HAP-1 (cell line): ENCODE data around the gene MAP3K15.
A peak's percentile ranks its signal among the peaks of the same experiment; 100 is the strongest.

Source experiments
- DNase-seq, 2 experiments: peaks; one replicate each; pipeline ENCODE4 v3.0.0-alpha.2; 2016 to 2020; ENCODE audit warnings: low spot score in 2 of 2
- H3K27me3 ChIP-seq: fragments of 250-450 bp; sonication (Bioruptor Pico); 2 replicates; pipeline ENCODE4 v1.5.1; 2020; ENCODE audit warnings: low read depth, mild to moderate bottlenecking, moderate library complexity
- H3K36me3 ChIP-seq: fragments of 250-450 bp; sonication (Bioruptor Pico); replicated peaks from 2 replicates; pipeline ENCODE4 v1.5.1; 2020; ENCODE audit warnings: mild to moderate bottlenecking
- H3K4me1 ChIP-seq: fragments of 250-450 bp; sonication (Bioruptor Pico); 2 replicates; pipeline ENCODE4 v1.5.1; 2020; ENCODE audit warnings: mild to moderate bottlenecking
- H3K4me3 ChIP-seq: fragments of 250-450 bp; sonication (Bioruptor Pico); 2 replicates; pipeline ENCODE4 v1.5.1; 2020; ENCODE audit warnings: mild to moderate bottlenecking, moderate library complexity
- H3K9me3 ChIP-seq: fragments of 250-450 bp; sonication (Bioruptor Pico); 2 replicates; pipeline ENCODE4 v1.5.1; 2020; ENCODE audit warnings: mild to moderate bottlenecking, moderate library complexity
- in situ Hi-C: fragments of 300-500 bp; cut with MboI; formaldehyde crosslinking; loops from 3 replicates; pipeline ENCODE4 v1.14.3; 2020; ENCODE audit warnings: low sequenced_read_pairs, inconsistent platforms, mixed read lengths

Gene MAP3K15

GRCh38 chrX:19545651-19546050 lies 30.3 kb upstream of the MAP3K15 start:
- Histone ChIP-seq H3K4me1 (no peaks in the 10 kb centered on the region; the same call in 1 of the 2 replicates), H3K9me3 (no peaks in the 10 kb centered on the region), H3K36me3 (no peaks in the 10 kb centered on the region; the same call in 1 of the 2 replicates), H3K27me3 (no peaks in the 10 kb centered on the region), H3K4me3 (no peak overlapping the region)
- no peak for DNase-seq
- in situ Hi-C loops: loop anchor here (10.0 kb wide), 1 partner anchor 339 kb away; the partner anchor contains the start of gene SH3KBP1

DNA sequence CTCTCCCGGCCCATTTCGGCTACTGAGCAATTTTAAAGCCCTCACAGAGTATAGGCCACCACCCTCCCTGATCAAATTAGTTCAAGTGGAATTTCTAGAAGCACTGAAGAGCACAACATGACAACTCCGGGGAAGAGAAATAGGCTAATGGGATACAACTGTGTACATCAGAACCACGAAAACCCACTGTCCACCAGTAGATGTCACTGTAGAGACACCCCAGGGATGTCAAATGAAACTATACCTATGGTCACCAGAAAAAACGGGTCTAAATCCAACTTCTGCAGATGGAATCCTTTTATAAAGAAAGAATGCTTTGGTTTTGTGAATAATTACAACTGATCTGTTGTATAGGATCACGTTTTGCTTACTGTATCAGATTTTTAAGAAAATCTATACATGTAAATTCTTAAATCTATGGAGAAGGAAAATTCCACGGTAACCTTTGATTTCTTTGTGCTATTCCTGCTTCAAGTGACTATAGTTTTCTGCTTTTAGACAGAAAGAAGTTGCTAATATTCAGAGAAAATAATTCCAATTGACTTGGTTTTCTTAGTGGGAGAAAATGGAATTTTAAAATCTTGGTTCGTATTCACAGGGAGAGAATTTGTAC lies 29.5 kb upstream of the MAP3K15 start:
- in situ Hi-C loops: loop anchor here (10.0 kb wide), 1 partner anchor 340 kb away; the partner anchor contains the start of gene SH3KBP1
- Histone ChIP-seq H3K36me3 (no peaks in the 10 kb centered on the region; the same call in 1 of the 2 replicates), H3K27me3 (no peaks in the 10 kb centered on the region), H3K9me3 (no peaks in the 10 kb centered on the region), H3K4me1 (no peaks in the 10 kb centered on the region; the same call in 1 of the 2 replicates), H3K4me3 (no peak overlapping the region)
- DNase-seq: peak; percentile 75 to 79

GRCh38 chrX:19543951-19544381 lies 28.7 kb upstream of the MAP3K15 start:
- Histone ChIP-seq H3K9me3 (no peaks in the 10 kb centered on the region), H3K4me1 (no peaks in the 10 kb centered on the region), H3K4me3 (no peak overlapping the region), H3K36me3 (no peaks in the 10 kb centered on the region; the same call in 1 of the 2 replicates), H3K27me3 (no peaks in the 10 kb centered on the region)
- DNase-seq: no peak
- in situ Hi-C loops: loop anchor here (10.0 kb wide), 1 partner anchor 341 kb away; the partner anchor contains the start of gene SH3KBP1

DNA sequence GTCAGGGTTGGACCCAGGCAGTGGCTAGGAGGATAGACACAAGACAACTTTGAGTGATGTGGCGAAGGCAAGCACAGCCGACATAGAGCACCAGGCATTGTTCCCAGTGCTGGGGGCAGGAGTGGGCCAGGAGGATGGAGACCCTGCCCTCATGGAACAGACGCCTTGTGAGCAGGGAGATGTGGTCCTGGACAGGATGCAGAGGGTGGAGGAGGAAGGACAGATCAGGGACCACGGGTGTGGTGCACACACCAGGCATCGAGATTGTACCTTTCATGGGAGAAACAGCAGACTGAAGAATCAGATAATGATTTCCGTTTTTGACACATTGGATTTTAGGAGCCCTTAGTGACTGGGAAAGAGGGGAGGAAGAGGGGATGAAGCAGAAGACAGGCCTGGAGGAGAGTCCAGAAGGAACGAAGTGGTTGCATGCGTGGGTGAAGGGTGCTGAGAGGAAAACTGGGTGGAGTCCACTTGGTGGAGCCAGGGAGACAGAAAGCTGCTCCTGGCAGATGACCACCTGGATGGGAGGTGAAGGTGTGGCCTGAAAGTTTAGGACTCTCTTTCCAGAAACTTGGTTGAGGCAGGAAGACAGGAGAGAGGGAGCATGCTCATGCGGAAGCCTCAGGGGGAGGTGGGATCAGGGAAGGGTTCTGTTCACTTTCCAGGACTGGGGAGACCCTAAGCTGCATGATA lies 27.9 kb upstream of the MAP3K15 start:
- no peaks in the 10 kb centered on the region for H3K4me1 ChIP-seq
- no peaks in the 10 kb centered on the region for H3K9me3 ChIP-seq
- no peaks in the 10 kb centered on the region; the same call in 1 of the 2 replicates for H3K36me3 ChIP-seq
- no peak for DNase-seq
- H3K27me3 ChIP-seq: no peaks in the 10 kb centered on the region
- no peak overlapping the region for H3K4me3 ChIP-seq
- in situ Hi-C loops: loop anchor here (10.0 kb wide), 1 partner anchor 342 kb away; the partner anchor contains the start of gene SH3KBP1

GRCh38 chrX:19541931-19542330 lies 26.6 kb upstream of the MAP3K15 start:
- H3K4me1 ChIP-seq: no peaks in the 10 kb centered on the region
- H3K27me3 ChIP-seq: no peaks in the 10 kb centered on the region
- H3K4me3 ChIP-seq: no peak overlapping the region
- no peaks in the 10 kb centered on the region for H3K36me3 ChIP-seq
- DNase-seq: no peak
- H3K9me3 ChIP-seq: no peaks in the 10 kb centered on the region
- in situ Hi-C loops: loop anchor here (10.0 kb wide), 1 partner anchor 343 kb away; the partner anchor contains the start of gene SH3KBP1

DNA sequence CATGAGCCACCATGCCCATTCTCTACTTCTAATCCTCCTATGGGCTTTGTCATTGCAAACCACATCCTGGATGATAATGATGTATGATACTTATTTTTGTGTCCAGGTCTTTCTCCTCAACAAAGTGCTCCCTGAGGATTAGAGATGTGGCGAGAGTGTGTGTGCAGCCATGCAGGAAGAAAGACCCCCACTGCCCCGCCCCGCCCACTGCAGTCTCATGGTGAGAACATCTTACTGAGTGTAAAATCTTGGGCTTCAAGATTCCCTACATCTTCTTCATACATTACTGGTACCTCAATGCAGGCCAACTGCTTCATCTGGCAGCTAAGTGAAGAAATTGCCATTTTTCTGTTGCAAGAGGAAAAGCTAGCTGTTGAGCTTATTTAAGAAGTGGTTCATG lies 25.9 kb upstream of the MAP3K15 start:
- no peak for DNase-seq
- Histone ChIP-seq H3K27me3 (no peaks in the 10 kb centered on the region), H3K4me3 (no peak overlapping the region), H3K4me1 (no peaks in the 10 kb centered on the region), H3K9me3 (no peaks in the 10 kb centered on the region), H3K36me3 (no peaks in the 10 kb centered on the region)
- in situ Hi-C loops: loop anchor here (10.0 kb wide), 1 partner anchor 344 kb away; the partner anchor contains the start of gene SH3KBP1

DNA sequence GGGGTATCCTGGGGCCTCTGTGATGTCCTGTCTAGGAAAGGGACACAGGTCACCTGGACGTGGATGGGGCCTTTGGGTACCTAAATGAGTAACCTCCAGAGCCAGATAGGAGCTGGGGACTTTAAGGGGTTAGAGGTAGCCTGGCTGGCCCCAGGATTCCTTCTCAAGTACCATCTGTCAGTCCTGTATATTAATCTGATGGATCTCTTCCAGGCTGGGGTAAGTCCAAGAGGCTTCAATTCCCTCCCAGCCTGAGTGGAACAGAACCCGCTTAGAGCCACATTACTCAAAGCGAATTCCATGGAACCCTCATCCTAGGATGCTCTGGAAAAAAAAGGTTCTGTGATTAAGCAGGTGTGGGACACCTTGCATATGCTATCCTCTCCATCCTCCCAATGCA lies 24.8 kb upstream of the MAP3K15 start:
- H3K27me3 ChIP-seq: no peaks in the 10 kb centered on the region
- H3K36me3 ChIP-seq: no peaks in the 10 kb centered on the region
- in situ Hi-C loops: loop anchor here (10.0 kb wide), 1 partner anchor 345 kb away; the partner anchor contains the start of gene SH3KBP1
- no peak for DNase-seq
- H3K9me3 ChIP-seq: no peaks in the 10 kb centered on the region
- H3K4me3 ChIP-seq: no peak overlapping the region
- H3K4me1 ChIP-seq: no peaks in the 10 kb centered on the region

DNA sequence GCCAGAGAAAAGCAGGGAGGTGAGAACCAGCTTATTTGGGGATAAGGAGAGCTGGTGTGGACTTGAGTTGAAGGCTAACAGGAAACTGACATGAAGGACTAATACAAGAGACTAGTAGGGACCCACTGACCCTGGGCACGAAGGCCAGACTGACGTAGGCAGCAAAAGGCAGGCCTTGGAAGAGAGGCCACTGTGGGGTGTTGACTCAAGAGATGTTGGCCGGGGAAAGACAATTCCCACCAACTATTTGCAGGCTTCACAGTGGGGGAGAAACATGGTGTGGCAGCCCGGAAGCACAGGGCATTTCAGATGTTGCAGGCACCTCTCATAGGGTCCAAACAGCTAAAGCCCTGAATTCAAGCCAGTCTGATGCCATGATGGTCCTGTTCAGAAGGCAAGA lies 24.4 kb upstream of the MAP3K15 start:
- no peaks in the 10 kb centered on the region for H3K9me3 ChIP-seq
- no peak for DNase-seq
- H3K36me3 ChIP-seq: no peaks in the 10 kb centered on the region
- H3K27me3 ChIP-seq: no peaks in the 10 kb centered on the region
- in situ Hi-C loops: loop anchor here (10.0 kb wide), 1 partner anchor 345 kb away; the partner anchor contains the start of gene SH3KBP1
- H3K4me3 ChIP-seq: no peak overlapping the region
- no peaks in the 10 kb centered on the region for H3K4me1 ChIP-seq

DNA sequence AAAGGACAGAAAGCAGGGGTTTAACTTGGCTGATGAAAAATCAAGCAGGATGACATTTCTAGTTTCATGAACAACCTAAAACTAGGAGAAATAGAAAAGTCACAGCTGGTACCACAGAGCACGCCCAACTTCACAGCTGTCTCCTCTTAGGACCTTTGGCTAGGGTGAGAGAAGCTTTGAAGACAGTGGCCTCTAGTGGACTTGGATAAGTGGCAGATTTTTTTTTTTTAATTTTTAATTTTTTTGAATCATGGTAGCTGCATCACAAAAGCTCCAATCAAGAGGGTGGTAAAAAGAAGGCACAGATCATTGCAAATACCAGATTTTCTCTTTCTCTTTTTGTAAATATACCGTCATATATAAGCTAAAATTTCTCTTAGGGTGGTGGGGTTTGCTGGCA lies 20.2 kb upstream of the MAP3K15 start:
- H3K27me3 ChIP-seq: no peaks in the 10 kb centered on the region
- DNase-seq: peak; percentile 23 to 40
- H3K4me1 ChIP-seq: no peaks in the 10 kb centered on the region; the same call in 1 of the 2 replicates
- no peak overlapping the region for H3K4me3 ChIP-seq
- H3K9me3 ChIP-seq: no peaks in the 10 kb centered on the region
- no peaks in the 10 kb centered on the region for H3K36me3 ChIP-seq
- in situ Hi-C loops: no loop called here

DNA sequence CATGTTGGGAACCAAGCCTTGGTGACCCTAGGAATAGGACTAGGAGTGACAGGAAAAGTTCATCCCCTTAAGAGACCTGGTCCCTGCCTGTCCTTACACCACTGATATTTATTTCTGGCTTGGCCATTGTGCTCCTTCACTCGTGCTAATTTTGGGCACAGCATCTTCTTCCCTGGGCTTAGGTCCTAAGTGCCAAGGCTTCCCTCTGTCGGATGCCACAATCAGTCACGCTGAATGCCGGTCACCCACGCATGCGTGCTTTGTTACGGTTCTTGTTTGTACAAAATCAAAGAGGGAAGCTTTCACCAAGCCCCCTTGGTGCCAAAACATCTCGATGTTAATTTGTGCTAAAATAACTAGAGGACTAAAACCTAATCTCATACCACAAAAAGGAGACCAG lies 17.4 kb upstream of the MAP3K15 start:
- Histone ChIP-seq H3K4me3 (no peak overlapping the region), H3K36me3 (no peaks in the 10 kb centered on the region), H3K9me3 (no peaks in the 10 kb centered on the region), H3K27me3 (no peaks in the 10 kb centered on the region), H3K4me1 (no peaks in the 10 kb centered on the region; the same call in 1 of the 2 replicates)
- in situ Hi-C loops: no loop called here
- DNase-seq: no peak

DNA sequence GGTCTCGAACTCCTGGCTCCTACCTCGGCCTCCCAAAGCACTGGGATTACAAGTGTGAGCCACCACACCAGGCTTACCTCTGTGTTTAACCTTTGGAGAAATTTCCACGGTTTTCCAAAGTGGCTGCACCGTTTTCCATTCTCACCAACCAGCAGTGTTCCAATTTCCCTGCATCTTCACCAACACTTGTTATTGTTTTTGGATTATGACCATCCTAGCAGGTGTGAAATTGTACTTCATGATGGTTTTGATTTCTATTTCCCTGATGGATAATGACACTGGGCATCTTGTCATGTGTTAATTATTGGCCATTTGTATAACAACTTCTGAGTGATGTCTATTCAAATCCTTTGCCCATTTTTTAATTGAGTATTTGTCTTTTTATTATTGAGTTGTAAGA lies 2.7 kb upstream of the MAP3K15 start:
- no peaks in the 10 kb centered on the region for H3K36me3 ChIP-seq
- peaks cover 3% of the 10 kb centered on the region; the same call in 1 of the 2 replicates for H3K4me1 ChIP-seq
- no peaks in the 10 kb centered on the region for H3K27me3 ChIP-seq
- in situ Hi-C loops: no loop called here
- DNase-seq: no peak
- no peaks in the 10 kb centered on the region for H3K9me3 ChIP-seq
- H3K4me3 ChIP-seq: no peak overlapping the region

GRCh38 chrX:19515615-19516105 lies 352 bp upstream of the MAP3K15 start:
- in situ Hi-C loops: no loop called here
- H3K9me3 ChIP-seq: no peaks in the 10 kb centered on the region
- no peaks in the 10 kb centered on the region for H3K36me3 ChIP-seq
- H3K27me3 ChIP-seq: no peaks in the 10 kb centered on the region
- peak overlapping the region; percentile 60 for H3K4me3 ChIP-seq
- H3K4me1 ChIP-seq: peaks cover 3% of the 10 kb centered on the region; the same call in 1 of the 2 replicates
- peak; percentile 8 to 58 for DNase-seq

DNA sequence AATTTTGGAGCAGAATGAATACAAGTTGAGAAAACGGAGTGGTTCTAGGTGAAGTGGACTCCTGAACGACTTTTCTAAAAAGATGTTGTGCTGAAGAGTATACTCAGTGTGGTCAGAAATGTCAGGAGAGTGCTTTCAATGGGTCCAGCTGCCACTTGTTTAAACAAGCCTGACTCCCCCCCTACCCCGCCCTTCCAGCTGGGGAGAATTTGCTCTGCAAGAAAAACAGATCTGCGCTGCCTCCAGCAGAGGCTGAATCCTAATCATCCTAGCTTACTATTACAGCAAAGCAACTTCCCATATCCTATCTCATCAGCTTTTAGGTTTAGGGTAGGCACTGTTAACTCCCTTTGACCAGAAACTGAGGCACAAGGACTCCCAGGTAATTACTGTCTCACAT lies 1.9 kb downstream of the MAP3K15 start:
- Histone ChIP-seq H3K27me3 (no peaks in the 10 kb centered on the region), H3K4me3 (peak overlapping the region; percentile 22), H3K4me1 (peaks cover 3% of the 10 kb centered on the region; the same call in 1 of the 2 replicates), H3K36me3 (no peaks in the 10 kb centered on the region), H3K9me3 (no peaks in the 10 kb centered on the region)
- peak; percentile 5 to 67 for DNase-seq
- in situ Hi-C loops: no loop called here

DNA sequence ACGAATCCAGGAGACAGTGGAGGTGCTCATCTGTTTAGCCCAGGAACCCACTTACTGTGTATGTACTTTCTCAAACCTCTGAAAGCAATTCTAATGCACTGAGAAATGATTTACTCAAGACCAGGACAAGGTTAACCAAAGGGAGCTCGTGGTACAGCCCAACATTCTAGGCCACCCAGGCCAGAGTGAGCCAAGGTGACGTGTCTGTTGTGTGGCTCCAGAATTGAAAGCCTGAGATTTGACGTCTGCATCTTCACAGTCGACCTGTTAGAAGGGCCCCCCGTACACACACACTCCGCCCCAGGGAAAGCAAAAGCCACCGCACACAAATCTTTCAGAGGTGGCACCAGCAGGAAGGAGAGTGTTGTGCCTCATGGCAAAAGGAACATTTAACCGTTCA lies 2.3 kb downstream of the MAP3K15 start:
- DNase-seq: no peak
- Histone ChIP-seq H3K9me3 (no peaks in the 10 kb centered on the region), H3K27me3 (no peaks in the 10 kb centered on the region), H3K36me3 (no peaks in the 10 kb centered on the region; the same call in 1 of the 2 replicates), H3K4me3 (no peak overlapping the region), H3K4me1 (peaks cover 3% of the 10 kb centered on the region; the same call in 1 of the 2 replicates)
- in situ Hi-C loops: no loop called here
